DOHH2 (cell line): ENCODE measurements around the gene ABCC9.
"Not testable (repeated sequence)": the region's sequence is repeated elsewhere in the genome, so short reads cannot be mapped to it uniquely, and the experiment has no call there.

Experiments used
- H3F3A ChIP-seq: fragments of 200-600 bp; sonication (generic), shearing (Covaris generic); 2 replicates; pipeline ENCODE4 v1.6.0; 2016; ENCODE audit warnings: antibody characterized with exemption, mild to moderate bottlenecking; ENCODE audit not compliant: control insufficient read depth, insufficient read depth
- H3K27ac ChIP-seq: fragments of 200-600 bp; sonication (generic); 2 replicates; pipeline ENCODE4 v1.5.1; 2014; ENCODE audit warnings: low read depth, mild to moderate bottlenecking, low read length, moderate library complexity
- H3K27me3 ChIP-seq: fragments of 200-600 bp; sonication (generic); 2 replicates; pipeline ENCODE4 v1.6.1; 2014; ENCODE audit warnings: mild to moderate bottlenecking, low read length, mixed read lengths; ENCODE audit not compliant: control insufficient read depth
- H3K36me3 ChIP-seq: fragments of 200-600 bp; sonication (generic); 2 replicates; pipeline ENCODE4 v1.6.1; 2014; ENCODE audit warnings: mild to moderate bottlenecking, low read length, moderate library complexity, mixed read lengths; ENCODE audit not compliant: control insufficient read depth
- H3K4me1 ChIP-seq: fragments of 200-600 bp; sonication (generic); 2 replicates; pipeline ENCODE4 v1.6.1; 2014; ENCODE audit warnings: mild to moderate bottlenecking, low read length, mixed read lengths; ENCODE audit not compliant: control insufficient read depth
- H3K4me2 ChIP-seq: fragments of 200-600 bp; sonication (generic); 2 replicates; pipeline ENCODE4 v1.6.0; 2014; ENCODE audit warnings: mild to moderate bottlenecking, low read length, moderate library complexity
- H3K4me3 ChIP-seq: fragments of 200-600 bp; sonication (generic); 2 replicates; pipeline ENCODE4 v1.5.1; 2014; ENCODE audit warnings: mild to moderate bottlenecking, low read length, mixed read lengths
- H3K79me2 ChIP-seq: fragments of 200-600 bp; sonication (generic); 2 replicates; pipeline ENCODE4 v1.6.1; 2014; ENCODE audit warnings: mild to moderate bottlenecking, low read length, mixed read lengths; ENCODE audit not compliant: control insufficient read depth
- H3K9me2 ChIP-seq: fragments of 200-600 bp; sonication (generic); replicated peaks from 2 replicates; pipeline ENCODE4 v1.6.1; 2014; ENCODE audit warnings: mild to moderate bottlenecking, low read length, mixed read lengths; ENCODE audit not compliant: control insufficient read depth
- H3K9me3 ChIP-seq: fragments of 200-600 bp; sonication (generic); 2 replicates; pipeline ENCODE4 v1.6.1; 2014; ENCODE audit warnings: antibody characterized with exemption, low read length, mixed read lengths; ENCODE audit not compliant: control insufficient read depth, insufficient read depth
- H4K20me1 ChIP-seq: fragments of 200-600 bp; sonication (generic); 2 replicates; pipeline ENCODE4 v1.6.0; 2014; ENCODE audit warnings: low read depth, mild to moderate bottlenecking, antibody characterized with exemption, low read length, moderate library complexity; ENCODE audit not compliant: control insufficient read depth, insufficient read depth
- CTCF ChIP-seq: fragments of 200-600 bp; sonication (generic); IDR thresholded peaks from one replicate; pipeline ENCODE4 v1.5.1; 2014; ENCODE audit warnings: antibody characterized with exemption, mild to moderate bottlenecking, low read depth, low read length; ENCODE audit not compliant: poor library complexity, severe bottlenecking
- EZH2phosphoT487 ChIP-seq: fragments of 200-600 bp; sonication (generic); IDR thresholded peaks from 2 replicates; pipeline ENCODE4 v1.6.1; 2017; ENCODE audit warnings: borderline replicate concordance, mild to moderate bottlenecking, antibody characterized with exemption, low read length, moderate library complexity, mixed read lengths

ABCC9 gene

GRCh38 chr12:21934173-21934572, 7.1 kb downstream of the ABCC9 start:
- H3F3A ChIP-seq: no peaks in the 10 kb centered on the region
- no peaks in the 10 kb centered on the region for H3K9me2 ChIP-seq
- no peaks in the 10 kb centered on the region for H3K36me3 ChIP-seq
- TF ChIP-seq EZH2phosphoT487 (no peak), CTCF (no peak)
- H3K4me2 ChIP-seq: no peak overlapping the region
- no peaks in the 10 kb centered on the region for H3K9me3 ChIP-seq
- no peaks in the 10 kb centered on the region for H3K4me1 ChIP-seq
- H3K79me2 ChIP-seq: no peaks in the 10 kb centered on the region
- H3K27me3 ChIP-seq: no peaks in the 10 kb centered on the region
- no peaks in the 10 kb centered on the region for H4K20me1 ChIP-seq
- H3K27ac ChIP-seq: no peak overlapping the region
- no peak overlapping the region for H3K4me3 ChIP-seq

GRCh38 chr12:21933656-21934055, 7.6 kb downstream of the ABCC9 start:
- Histone ChIP-seq H3K9me3 (no peaks in the 10 kb centered on the region), H3K79me2 (no peaks in the 10 kb centered on the region), H3K27ac (no peak overlapping the region), H3K36me3 (no peaks in the 10 kb centered on the region), H3K27me3 (no peaks in the 10 kb centered on the region), H3K4me3 (no peak overlapping the region), H4K20me1 (no peaks in the 10 kb centered on the region), H3K4me2 (no peak overlapping the region), H3F3A (no peaks in the 10 kb centered on the region), H3K4me1 (no peaks in the 10 kb centered on the region), H3K9me2 (no peaks in the 10 kb centered on the region)
- TF ChIP-seq EZH2phosphoT487 (no peak), CTCF (no peak)

- not testable (repeated sequence) for H3F3A ChIP-seq, H4K20me1 ChIP-seq, H3K4me1 ChIP-seq, H3K9me3 ChIP-seq, H3K27me3 ChIP-seq, H3K27ac ChIP-seq, H3K9me2 ChIP-seq, H3K4me2 ChIP-seq, H3K4me3 ChIP-seq, H3K79me2 ChIP-seq, H3K36me3 ChIP-seq
Measured at GRCh38 chr12:21929972-21930371, 11.3 kb downstream of the ABCC9 start.

- H3F3A ChIP-seq: no peaks in the 10 kb centered on the region
- no peaks in the 10 kb centered on the region for H4K20me1 ChIP-seq
- H3K4me3 ChIP-seq: no peak overlapping the region
- H3K4me2 ChIP-seq: no peak overlapping the region
- no peaks in the 10 kb centered on the region for H3K79me2 ChIP-seq
- no peaks in the 10 kb centered on the region for H3K9me3 ChIP-seq
- no peaks in the 10 kb centered on the region for H3K9me2 ChIP-seq
- TF ChIP-seq CTCF (no peak), EZH2phosphoT487 (no peak)
- no peaks in the 10 kb centered on the region; the same call in 1 of the 2 replicates for H3K27me3 ChIP-seq
- no peak overlapping the region for H3K27ac ChIP-seq
- H3K4me1 ChIP-seq: no peaks in the 10 kb centered on the region
- no peaks in the 10 kb centered on the region for H3K36me3 ChIP-seq
Measured at GRCh38 chr12:21925296-21925913, 15.8 kb downstream of the ABCC9 start.
